GM23338 (cell line): ENCODE results near the gene NPAS3. TPM values are rescaled to one million over a fixed set of nuclear protein-coding genes. Genes with fewer than 3 reads are reported as not detected.

ENCODE experiments used
- ATAC-seq: fragments of 200-7000 bp; cut with Tn5 transposase; 3 replicates; pipeline ENCODE4 v1.9.1; 2020
- DNase-seq: peaks from one replicate; pipeline ENCODE4 v3.0.0-alpha.2; 2015; ENCODE audit warnings: low spot score
- H2AFZ ChIP-seq: fragments of 200-600 bp; sonication (generic); 2 replicates; pipeline ENCODE4 v1.8.0; 2016; ENCODE audit warnings: antibody characterized with exemption, mild to moderate bottlenecking, moderate library complexity
- H3F3A ChIP-seq: fragments of 200-600 bp; sonication (generic); replicated peaks from 2 replicates; pipeline ENCODE4 v1.8.0; 2017; ENCODE audit warnings: antibody characterized with exemption, mixed run types, low read depth
- H3K27ac ChIP-seq: fragments of 200-600 bp; sonication (generic); 2 replicates; pipeline ENCODE4 v1.6.1; 2016; ENCODE audit warnings: low read depth
- H3K27me3 ChIP-seq: fragments of 200-600 bp; sonication (generic); 2 replicates; pipeline ENCODE4 v1.8.0; 2016; ENCODE audit warnings: mild to moderate bottlenecking, mixed run types, moderate library complexity; ENCODE audit not compliant: insufficient read depth
- H3K36me3 ChIP-seq: fragments of 200-600 bp; sonication (generic); 2 replicates; pipeline ENCODE4 v1.8.0; 2016; ENCODE audit warnings: mild to moderate bottlenecking; ENCODE audit not compliant: insufficient read depth
- H3K4me1 ChIP-seq: fragments of 200-600 bp; sonication (generic); 2 replicates; pipeline ENCODE4 v1.8.0; 2016; ENCODE audit warnings: mild to moderate bottlenecking, moderate library complexity; ENCODE audit not compliant: insufficient read depth
- H3K4me2 ChIP-seq: fragments of 200-600 bp; sonication (generic); 2 replicates; pipeline ENCODE4 v1.7.1; 2017; ENCODE audit warnings: mixed run types
- H3K4me3 ChIP-seq: fragments of 200-600 bp; sonication (generic); 2 replicates; pipeline ENCODE4 v1.6.1; 2016; ENCODE audit warnings: mixed run types
- H3K79me2 ChIP-seq: fragments of 200-600 bp; sonication (generic); replicated peaks from 2 replicates; pipeline ENCODE4 v1.8.0; 2017; ENCODE audit warnings: mild to moderate bottlenecking; ENCODE audit not compliant: insufficient read depth
- H3K9me2 ChIP-seq: fragments of 200-600 bp; sonication (generic); 2 replicates; pipeline ENCODE4 v1.8.0; 2017; ENCODE audit not compliant: insufficient read depth
- H4K20me1 ChIP-seq: fragments of 200-600 bp; sonication (generic); replicated peaks from 2 replicates; pipeline ENCODE4 v1.8.0; 2017; ENCODE audit warnings: mild to moderate bottlenecking; ENCODE audit not compliant: insufficient read depth
- H3K27ac Mint-ChIP-seq: 2 replicates; pipeline ENCODE4 v1.8.0; 2020; ENCODE audit warnings: inconsistent platforms, mild to moderate bottlenecking, moderate library complexity, mixed read lengths
- H3K27me3 Mint-ChIP-seq: 3 replicates; pipeline ENCODE4 v1.8.0; 2022; ENCODE audit warnings: low read depth, mild to moderate bottlenecking, moderate library complexity, mixed read lengths, inconsistent platforms; ENCODE audit not compliant: insufficient read depth, poor library complexity
- H3K36me3 Mint-ChIP-seq: 3 replicates; pipeline ENCODE4 v1.8.0; 2021; ENCODE audit warnings: low read depth, mild to moderate bottlenecking, inconsistent platforms, moderate library complexity, mixed read lengths
- H3K4me1 Mint-ChIP-seq: 3 replicates; pipeline ENCODE4 v1.8.0; 2020; ENCODE audit warnings: mild to moderate bottlenecking, inconsistent platforms, mixed read lengths
- H3K4me3 Mint-ChIP-seq: 3 replicates; pipeline ENCODE4 v1.8.0; 2021; ENCODE audit warnings: moderate library complexity, mild to moderate bottlenecking, inconsistent platforms, mixed read lengths
- H3K9me3 Mint-ChIP-seq: 3 replicates; pipeline ENCODE4 v1.8.0; 2020; ENCODE audit warnings: moderate library complexity, mild to moderate bottlenecking, inconsistent platforms, mixed read lengths
- CREB1 ChIP-seq: fragments of 250-450 bp; sonication (Bioruptor Pico); IDR thresholded peaks from 2 replicates; pipeline ENCODE4 v1.5.0; 2020; ENCODE audit warnings: low read depth, mild to moderate bottlenecking, moderate library complexity
- CTCF ChIP-seq, 2 experiments: fragments of 200-600 bp in 1 of 2; sonication (generic) in 1 of 2; conservative IDR thresholded peaks; 2 replicates each; pipeline versions ENCODE4 v1.5.1 to v1.6.1; 2016 to 2017; ENCODE audit warnings: antibody characterized with exemption in 2 of 2, low read depth in 2 of 2, mild to moderate bottlenecking in 2 of 2, moderate library complexity in 1 of 2
- ETS1 ChIP-seq: IDR thresholded peaks from 2 replicates; pipeline ENCODE4 v1.6.1; 2016; ENCODE audit warnings: antibody characterized with exemption
- EZH2 ChIP-seq: fragments of 200-600 bp; sonication (generic); IDR thresholded peaks from one replicate; pipeline ENCODE4 v1.8.0; 2017; ENCODE audit warnings: antibody characterized with exemption, mild to moderate bottlenecking, low read depth; ENCODE audit not compliant: unreplicated experiment
- EZH2phosphoT487 ChIP-seq: fragments of 200-600 bp; sonication (generic); IDR thresholded peaks from one replicate; pipeline ENCODE4 v1.8.1; 2018; ENCODE audit warnings: antibody characterized with exemption; ENCODE audit not compliant: unreplicated experiment
- JUNB ChIP-seq: IDR thresholded peaks from one replicate; pipeline ENCODE4 v1.6.1; 2016; ENCODE audit warnings: antibody characterized with exemption; ENCODE audit not compliant: unreplicated experiment
- NANOG ChIP-seq: IDR thresholded peaks from 2 replicates; pipeline ENCODE4 v1.6.1; 2016; ENCODE audit warnings: antibody characterized with exemption, borderline replicate concordance
- POLR2AphosphoS5 ChIP-seq: IDR thresholded peaks from 2 replicates; pipeline ENCODE4 v1.6.1; 2016; ENCODE audit warnings: antibody characterized with exemption, low read depth
- STAT1 ChIP-seq: IDR thresholded peaks from one replicate; pipeline ENCODE4 v1.6.1; 2016; ENCODE audit warnings: antibody characterized with exemption; ENCODE audit not compliant: unreplicated experiment
- ZNF114 ChIP-seq: fragments of 250-450 bp; sonication (Bioruptor Pico); IDR thresholded peaks from 2 replicates; pipeline ENCODE4 v1.5.0; 2020; ENCODE audit warnings: mild to moderate bottlenecking, moderate library complexity
- ZNF331 ChIP-seq: fragments of 250-450 bp; sonication (Bioruptor Pico); IDR thresholded peaks from 2 replicates; pipeline ENCODE4 v1.5.0; 2020; ENCODE audit warnings: low read depth, mild to moderate bottlenecking, moderate library complexity
- ZNF462 ChIP-seq: fragments of 250-450 bp; sonication (Bioruptor Pico); IDR thresholded peaks from 2 replicates; pipeline ENCODE4 v1.5.0; 2020; ENCODE audit warnings: mild to moderate bottlenecking, moderate library complexity
- polyA plus RNA-seq: library from polyadenylated mRNA; unstranded; fragments of >200 nt; fragmentation: Nextera tagmentation; extraction: Ambion mirVana; gene quantifications from 2 replicates; pipeline ENCODE4 v1.2.1, GENCODE V29; 2016
- total RNA-seq: library from RNA; depleted of rRNA; stranded (reverse); fragments of >200 nt; shearing (Covaris generic); gene quantifications from 2 replicates; pipeline ENCODE4 v1.2.3, GENCODE V29; 2014
- TF ChIP-seq, protein P1 (sequence below): IDR thresholded peaks from one replicate; pipeline ENCODE4 v1.6.1; 2018; ENCODE audit warnings: antibody characterized with exemption; ENCODE audit not compliant: unreplicated experiment

Gene NPAS3
- total and polyA plus RNA-seq, 2 experiments from 2014 or later, result 0.17 to 0.19 TPM

DNA sequence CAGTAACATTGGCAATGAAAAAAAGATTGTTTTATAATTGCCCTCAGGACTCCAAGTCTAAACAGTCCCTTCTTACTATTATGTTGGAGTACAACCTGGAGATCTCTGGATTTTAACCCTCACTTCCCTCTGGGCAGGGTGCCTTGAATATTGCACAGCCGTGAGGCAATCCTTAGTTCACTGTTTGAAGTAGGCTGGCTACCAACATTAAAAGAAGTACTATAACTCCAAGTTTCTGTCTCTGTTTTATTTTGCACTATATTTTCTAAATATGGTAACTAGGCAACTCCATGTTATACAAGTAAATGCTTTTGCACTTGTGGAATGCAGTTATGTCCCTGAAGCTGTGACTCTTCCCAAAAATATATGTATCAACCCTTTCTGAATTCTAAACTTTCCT lies 521.5 kb downstream of the NPAS3 start:
- Histone ChIP-seq H3K79me2 (no peaks in the 10 kb centered on the region), H2AFZ (no peak overlapping the region), H3F3A (no peaks in the 10 kb centered on the region), H4K20me1 (no peaks in the 10 kb centered on the region), H3K4me2 (no peak overlapping the region), H3K27ac (no peak overlapping the region), H3K36me3 (no peaks in the 10 kb centered on the region), H3K4me3 (no peak overlapping the region), H3K9me2 (no peaks in the 10 kb centered on the region), H3K27me3 (no peaks in the 10 kb centered on the region), H3K4me1 (peaks cover 3% of the 10 kb centered on the region; the same call in 1 of the 2 replicates)
- no peak for ATAC-seq
- peaks cover 8% of the 10 kb centered on the region; the same call in 2 of the 3 replicates for H3K4me1 Mint-ChIP-seq
- 0 out of 2 replicates have a peak overlapping the region, but pooled peaks have one; percentile 65 for H3K27ac Mint-ChIP-seq
- H3K27me3 Mint-ChIP-seq, result no peaks in the 10 kb centered on the region
- H3K36me3 Mint-ChIP-seq, result no peaks in the 10 kb centered on the region
- no peak for DNase-seq
- H3K4me3 Mint-ChIP-seq, result no peak overlapping the region
- no peak for TF ChIP-seq ETS1
- TF ChIP-seq STAT1, result no peak
- no peak for TF ChIP-seq JUNB
- TF ChIP-seq ZNF114 (CRISPR knock-in tag), result no peak
- TF ChIP-seq CREB1 (CRISPR knock-in tag), result no peak
- no peak for TF ChIP-seq POLR2AphosphoS5
- TF ChIP-seq ZNF462 (CRISPR knock-in tag), result no peak
- no peak for TF ChIP-seq ZNF331 (CRISPR knock-in tag)
- no peak for TF ChIP-seq NANOG
- no peak for TF ChIP-seq EZH2
- no peak for TF ChIP-seq CTCF (conservative IDR thresholded peaks at IDR 0.05; ENCODE audit: low read depth in 2 of 2)
- TF ChIP-seq EZH2phosphoT487, result no peak
- TF ChIP-seq, protein P1, sequence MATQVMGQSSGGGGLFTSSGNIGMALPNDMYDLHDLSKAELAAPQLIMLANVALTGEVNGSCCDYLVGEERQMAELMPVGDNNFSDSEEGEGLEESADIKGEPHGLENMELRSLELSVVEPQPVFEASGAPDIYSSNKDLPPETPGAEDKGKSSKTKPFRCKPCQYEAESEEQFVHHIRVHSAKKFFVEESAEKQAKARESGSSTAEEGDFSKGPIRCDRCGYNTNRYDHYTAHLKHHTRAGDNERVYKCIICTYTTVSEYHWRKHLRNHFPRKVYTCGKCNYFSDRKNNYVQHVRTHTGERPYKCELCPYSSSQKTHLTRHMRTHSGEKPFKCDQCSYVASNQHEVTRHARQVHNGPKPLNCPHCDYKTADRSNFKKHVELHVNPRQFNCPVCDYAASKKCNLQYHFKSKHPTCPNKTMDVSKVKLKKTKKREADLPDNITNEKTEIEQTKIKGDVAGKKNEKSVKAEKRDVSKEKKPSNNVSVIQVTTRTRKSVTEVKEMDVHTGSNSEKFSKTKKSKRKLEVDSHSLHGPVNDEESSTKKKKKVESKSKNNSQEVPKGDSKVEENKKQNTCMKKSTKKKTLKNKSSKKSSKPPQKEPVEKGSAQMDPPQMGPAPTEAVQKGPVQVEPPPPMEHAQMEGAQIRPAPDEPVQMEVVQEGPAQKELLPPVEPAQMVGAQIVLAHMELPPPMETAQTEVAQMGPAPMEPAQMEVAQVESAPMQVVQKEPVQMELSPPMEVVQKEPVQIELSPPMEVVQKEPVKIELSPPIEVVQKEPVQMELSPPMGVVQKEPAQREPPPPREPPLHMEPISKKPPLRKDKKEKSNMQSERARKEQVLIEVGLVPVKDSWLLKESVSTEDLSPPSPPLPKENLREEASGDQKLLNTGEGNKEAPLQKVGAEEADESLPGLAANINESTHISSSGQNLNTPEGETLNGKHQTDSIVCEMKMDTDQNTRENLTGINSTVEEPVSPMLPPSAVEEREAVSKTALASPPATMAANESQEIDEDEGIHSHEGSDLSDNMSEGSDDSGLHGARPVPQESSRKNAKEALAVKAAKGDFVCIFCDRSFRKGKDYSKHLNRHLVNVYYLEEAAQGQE, result no peak
- H3K9me3 Mint-ChIP-seq, result no peaks in the 10 kb centered on the region
